Panc1 (cell line): ENCODE data around the gene LRMDA.

Source experiments
- TF ChIP-seq, protein P1 (sequence below): fragments of 450-650 bp; IDR thresholded peaks from 2 replicates; pipeline ENCODE4 v1.5.1; 2017; ENCODE audit warnings: mild to moderate bottlenecking
- TF ChIP-seq, protein P2 (sequence below), 2 experiments: IDR thresholded peaks; 2 replicates each; pipeline ENCODE4 v1.6.1; 2011 to 2012; ENCODE audit warnings: low read depth in 2 of 2, control low read depth in 1 of 2, low read length in 1 of 2, mild to moderate bottlenecking in 1 of 2, moderate library complexity in 1 of 2; ENCODE audit not compliant: insufficient read depth in 1 of 2

DNA sequence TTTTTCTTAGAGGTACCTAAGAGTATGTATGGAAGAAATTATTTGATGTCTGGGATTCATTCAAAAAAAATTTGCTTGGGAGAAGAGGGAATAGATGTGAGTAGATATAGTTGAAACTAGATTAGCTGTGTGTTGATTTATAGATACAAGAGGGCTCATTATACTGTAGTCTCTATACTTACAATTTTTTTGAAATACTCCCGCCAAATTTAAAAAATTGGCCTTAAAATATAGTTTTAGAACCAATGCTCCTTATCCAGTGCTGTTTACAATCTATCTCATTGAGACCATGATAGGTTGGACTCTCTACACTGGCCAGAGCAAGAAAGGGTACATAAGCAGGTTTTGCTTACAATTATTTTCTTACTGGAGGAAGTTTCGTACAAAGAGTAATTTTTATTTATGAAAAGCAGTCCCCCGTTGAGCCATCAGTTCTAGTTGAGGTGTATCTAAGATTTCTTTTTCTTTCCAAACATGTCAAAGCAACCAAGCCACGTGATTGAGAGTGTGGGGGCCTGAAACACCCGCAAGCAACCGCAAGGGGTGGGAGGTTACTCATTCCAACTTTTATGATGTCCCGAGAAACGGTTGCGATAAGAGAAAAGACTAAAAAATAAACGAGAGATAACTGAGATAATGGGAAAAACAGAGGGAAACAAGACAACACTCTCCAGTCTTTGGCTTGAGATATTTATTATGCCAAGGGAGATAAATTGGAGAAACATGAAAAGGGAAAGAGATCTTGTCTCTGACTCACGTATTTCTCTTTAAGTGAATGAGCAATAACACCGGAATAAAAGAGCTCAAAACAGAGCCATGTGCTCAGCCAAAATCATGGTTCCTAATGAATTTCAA lies 729.2 kb downstream of the LRMDA start:
- TF ChIP-seq, protein P1, sequence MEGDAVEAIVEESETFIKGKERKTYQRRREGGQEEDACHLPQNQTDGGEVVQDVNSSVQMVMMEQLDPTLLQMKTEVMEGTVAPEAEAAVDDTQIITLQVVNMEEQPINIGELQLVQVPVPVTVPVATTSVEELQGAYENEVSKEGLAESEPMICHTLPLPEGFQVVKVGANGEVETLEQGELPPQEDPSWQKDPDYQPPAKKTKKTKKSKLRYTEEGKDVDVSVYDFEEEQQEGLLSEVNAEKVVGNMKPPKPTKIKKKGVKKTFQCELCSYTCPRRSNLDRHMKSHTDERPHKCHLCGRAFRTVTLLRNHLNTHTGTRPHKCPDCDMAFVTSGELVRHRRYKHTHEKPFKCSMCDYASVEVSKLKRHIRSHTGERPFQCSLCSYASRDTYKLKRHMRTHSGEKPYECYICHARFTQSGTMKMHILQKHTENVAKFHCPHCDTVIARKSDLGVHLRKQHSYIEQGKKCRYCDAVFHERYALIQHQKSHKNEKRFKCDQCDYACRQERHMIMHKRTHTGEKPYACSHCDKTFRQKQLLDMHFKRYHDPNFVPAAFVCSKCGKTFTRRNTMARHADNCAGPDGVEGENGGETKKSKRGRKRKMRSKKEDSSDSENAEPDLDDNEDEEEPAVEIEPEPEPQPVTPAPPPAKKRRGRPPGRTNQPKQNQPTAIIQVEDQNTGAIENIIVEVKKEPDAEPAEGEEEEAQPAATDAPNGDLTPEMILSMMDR, result no peak
- TF ChIP-seq, protein P2, sequence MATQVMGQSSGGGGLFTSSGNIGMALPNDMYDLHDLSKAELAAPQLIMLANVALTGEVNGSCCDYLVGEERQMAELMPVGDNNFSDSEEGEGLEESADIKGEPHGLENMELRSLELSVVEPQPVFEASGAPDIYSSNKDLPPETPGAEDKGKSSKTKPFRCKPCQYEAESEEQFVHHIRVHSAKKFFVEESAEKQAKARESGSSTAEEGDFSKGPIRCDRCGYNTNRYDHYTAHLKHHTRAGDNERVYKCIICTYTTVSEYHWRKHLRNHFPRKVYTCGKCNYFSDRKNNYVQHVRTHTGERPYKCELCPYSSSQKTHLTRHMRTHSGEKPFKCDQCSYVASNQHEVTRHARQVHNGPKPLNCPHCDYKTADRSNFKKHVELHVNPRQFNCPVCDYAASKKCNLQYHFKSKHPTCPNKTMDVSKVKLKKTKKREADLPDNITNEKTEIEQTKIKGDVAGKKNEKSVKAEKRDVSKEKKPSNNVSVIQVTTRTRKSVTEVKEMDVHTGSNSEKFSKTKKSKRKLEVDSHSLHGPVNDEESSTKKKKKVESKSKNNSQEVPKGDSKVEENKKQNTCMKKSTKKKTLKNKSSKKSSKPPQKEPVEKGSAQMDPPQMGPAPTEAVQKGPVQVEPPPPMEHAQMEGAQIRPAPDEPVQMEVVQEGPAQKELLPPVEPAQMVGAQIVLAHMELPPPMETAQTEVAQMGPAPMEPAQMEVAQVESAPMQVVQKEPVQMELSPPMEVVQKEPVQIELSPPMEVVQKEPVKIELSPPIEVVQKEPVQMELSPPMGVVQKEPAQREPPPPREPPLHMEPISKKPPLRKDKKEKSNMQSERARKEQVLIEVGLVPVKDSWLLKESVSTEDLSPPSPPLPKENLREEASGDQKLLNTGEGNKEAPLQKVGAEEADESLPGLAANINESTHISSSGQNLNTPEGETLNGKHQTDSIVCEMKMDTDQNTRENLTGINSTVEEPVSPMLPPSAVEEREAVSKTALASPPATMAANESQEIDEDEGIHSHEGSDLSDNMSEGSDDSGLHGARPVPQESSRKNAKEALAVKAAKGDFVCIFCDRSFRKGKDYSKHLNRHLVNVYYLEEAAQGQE (IDR thresholded peaks at IDR 0.05; ENCODE audit: insufficient read depth in 1 of 2, low read depth in 2 of 2, low read length in 1 of 2), result no peak
